ENCODE data around the gene TRIM47.

DNA sequence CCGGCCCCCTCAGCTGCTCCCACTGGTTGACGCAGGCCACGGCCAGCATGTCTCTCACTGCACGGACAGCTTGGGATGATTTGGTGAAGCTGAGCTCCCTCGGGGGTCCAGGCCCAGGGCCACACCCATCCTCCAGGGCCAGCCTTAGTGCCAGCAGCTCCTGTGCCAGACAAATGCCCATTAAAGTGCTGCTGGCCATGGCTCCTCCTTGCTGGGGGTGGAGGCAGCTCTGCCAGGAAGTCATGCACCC is 2.5 kb downstream of the TRIM47 start:
- TF ChIP-seq JUND (IDR thresholded peaks at IDR 0.05) (no peak), EGR1 (IDR thresholded peaks at IDR 0.05; ENCODE audit: low read depth in 2 of 2) (no peak)
- TF ChIP-seq, protein P1, sequence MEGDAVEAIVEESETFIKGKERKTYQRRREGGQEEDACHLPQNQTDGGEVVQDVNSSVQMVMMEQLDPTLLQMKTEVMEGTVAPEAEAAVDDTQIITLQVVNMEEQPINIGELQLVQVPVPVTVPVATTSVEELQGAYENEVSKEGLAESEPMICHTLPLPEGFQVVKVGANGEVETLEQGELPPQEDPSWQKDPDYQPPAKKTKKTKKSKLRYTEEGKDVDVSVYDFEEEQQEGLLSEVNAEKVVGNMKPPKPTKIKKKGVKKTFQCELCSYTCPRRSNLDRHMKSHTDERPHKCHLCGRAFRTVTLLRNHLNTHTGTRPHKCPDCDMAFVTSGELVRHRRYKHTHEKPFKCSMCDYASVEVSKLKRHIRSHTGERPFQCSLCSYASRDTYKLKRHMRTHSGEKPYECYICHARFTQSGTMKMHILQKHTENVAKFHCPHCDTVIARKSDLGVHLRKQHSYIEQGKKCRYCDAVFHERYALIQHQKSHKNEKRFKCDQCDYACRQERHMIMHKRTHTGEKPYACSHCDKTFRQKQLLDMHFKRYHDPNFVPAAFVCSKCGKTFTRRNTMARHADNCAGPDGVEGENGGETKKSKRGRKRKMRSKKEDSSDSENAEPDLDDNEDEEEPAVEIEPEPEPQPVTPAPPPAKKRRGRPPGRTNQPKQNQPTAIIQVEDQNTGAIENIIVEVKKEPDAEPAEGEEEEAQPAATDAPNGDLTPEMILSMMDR (IDR thresholded peaks at IDR 0.05; ENCODE audit: low read depth, low read length, missing input control), result no peak
- TF ChIP-seq, protein P2, sequence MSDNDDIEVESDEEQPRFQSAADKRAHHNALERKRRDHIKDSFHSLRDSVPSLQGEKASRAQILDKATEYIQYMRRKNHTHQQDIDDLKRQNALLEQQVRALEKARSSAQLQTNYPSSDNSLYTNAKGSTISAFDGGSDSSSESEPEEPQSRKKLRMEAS (IDR thresholded peaks at IDR 0.05), result no peak
- TF ChIP-seq, protein P3, sequence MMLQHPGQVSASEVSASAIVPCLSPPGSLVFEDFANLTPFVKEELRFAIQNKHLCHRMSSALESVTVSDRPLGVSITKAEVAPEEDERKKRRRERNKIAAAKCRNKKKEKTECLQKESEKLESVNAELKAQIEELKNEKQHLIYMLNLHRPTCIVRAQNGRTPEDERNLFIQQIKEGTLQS (IDR thresholded peaks at IDR 0.05), result no peak
